ENCODE results near the gene ATP5F1D.

Gene ATP5F1D

GRCh38 chr19:1283917-1284292, 42.4 kb downstream of the ATP5F1D start:
- DNase-seq = no peak

DNA sequence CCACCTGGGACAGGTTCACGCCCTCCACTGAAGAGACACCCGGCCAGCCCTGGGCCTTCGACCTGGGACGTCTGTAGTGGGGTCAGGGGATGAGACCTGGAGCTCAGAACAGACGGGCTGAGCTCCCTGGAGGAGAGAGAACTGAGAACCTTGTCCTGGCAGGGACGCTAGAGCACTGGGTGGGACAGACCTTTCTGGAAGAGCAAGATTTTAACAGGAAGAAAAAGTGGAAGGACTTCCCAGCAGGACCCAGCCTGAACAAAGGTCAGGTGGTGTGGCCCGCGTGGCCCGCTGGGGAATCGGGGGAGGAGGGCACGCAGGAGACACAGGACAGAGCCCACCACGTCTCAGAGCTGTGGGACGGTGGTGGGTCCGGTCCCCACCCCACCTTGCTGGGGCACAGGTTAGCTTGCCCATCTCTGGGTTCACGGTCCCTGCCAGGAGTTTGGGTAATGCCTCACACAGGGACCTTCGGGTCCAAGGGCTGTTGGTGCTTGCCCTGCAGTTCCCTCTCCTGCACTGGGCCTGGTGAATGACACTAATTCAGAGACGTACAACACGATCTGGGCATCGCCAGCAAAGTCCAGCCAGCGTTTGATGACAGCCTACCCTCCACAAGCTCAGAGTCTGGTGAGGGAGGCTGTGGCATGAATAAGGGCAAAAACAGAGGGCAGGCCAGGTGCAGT, 42.9 kb downstream of the ATP5F1D start:
- DNase-seq = no peak

- no peak for DNase-seq
Measured at GRCh38 chr19:1284979-1285736, 43.6 kb downstream of the ATP5F1D start.

DNA sequence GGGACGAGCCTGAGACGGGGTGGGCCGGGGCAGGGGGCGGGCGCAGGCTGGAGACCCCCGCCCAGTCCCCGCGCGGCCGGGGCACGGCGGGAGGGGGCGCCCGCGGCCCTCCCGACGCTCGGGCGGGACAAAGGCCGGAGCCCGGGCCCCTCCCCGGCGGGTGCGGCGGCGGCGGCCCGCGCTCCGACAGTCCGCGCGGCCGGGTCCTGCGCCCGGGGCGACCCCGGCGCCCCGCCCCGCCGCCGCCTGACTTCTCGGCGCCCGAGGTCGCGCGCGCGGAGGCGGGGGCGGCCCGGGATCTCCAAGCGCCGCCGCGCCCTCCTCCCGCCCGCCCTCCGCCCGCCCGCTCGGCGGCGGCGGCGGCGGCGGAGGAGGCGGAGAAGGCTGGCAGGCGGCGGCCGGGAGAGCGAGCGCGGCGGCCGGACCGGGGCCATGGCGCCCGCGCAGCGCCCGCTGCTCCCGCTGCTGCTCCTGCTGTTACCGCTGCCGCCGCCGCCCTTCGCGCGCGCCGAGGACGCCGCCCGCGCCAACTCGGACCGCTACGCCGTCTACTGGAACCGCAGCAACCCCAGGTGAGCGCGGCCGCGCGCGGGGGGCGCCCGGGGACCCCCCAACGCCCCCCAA, 44.3 kb downstream of the ATP5F1D start, which contains the start of gene EFNA2:
EFNA2 (plus strand) TSS at position 137 of the 624 bp plus-strand sequence; CDS start at position 433, 296 bp downstream.
- no peak for DNase-seq

DNA sequence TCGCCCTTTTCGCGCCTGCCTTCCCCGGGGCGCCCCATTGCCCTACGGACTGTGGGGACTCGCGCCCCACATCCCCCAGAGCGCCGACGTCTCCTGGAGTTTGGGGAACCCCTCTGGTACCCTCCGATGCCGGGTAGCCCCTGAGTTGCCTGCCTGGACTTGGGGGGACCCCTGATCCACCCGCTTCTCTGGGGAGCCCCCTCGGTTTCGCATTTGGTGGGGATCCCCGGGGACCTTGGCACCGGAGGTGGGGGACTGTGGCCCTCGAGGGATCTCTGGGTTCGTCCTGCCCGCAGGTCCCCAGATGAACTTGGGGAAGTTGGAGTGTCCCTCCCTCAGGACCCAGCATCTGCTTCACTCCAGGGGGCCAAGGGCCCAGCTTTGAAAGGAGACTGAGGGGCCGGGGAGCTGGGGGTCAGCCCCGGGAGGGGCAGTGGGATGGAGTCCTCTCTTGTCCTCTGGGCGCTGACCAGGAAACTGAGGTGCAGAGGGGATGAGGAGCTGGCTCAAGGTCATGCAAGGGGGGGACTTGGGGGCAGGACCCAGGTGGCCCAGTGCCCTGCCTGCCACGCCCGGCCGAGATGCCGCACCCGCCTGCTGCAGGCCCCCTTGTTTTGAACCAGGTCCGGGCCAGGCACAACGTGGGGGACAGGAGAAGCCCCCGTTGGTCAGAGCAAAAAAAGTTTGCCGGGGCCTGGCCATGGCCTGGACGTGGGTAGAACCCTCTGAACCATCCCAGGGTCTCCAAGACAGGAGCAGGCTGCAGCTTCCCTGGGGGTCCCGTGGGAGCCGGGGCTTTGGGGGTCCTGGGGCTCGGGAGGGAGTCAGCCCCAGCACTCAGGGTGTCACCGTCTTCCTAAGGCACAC, 45.2 kb downstream of the ATP5F1D start:
- no peak for DNase-seq

DNA sequence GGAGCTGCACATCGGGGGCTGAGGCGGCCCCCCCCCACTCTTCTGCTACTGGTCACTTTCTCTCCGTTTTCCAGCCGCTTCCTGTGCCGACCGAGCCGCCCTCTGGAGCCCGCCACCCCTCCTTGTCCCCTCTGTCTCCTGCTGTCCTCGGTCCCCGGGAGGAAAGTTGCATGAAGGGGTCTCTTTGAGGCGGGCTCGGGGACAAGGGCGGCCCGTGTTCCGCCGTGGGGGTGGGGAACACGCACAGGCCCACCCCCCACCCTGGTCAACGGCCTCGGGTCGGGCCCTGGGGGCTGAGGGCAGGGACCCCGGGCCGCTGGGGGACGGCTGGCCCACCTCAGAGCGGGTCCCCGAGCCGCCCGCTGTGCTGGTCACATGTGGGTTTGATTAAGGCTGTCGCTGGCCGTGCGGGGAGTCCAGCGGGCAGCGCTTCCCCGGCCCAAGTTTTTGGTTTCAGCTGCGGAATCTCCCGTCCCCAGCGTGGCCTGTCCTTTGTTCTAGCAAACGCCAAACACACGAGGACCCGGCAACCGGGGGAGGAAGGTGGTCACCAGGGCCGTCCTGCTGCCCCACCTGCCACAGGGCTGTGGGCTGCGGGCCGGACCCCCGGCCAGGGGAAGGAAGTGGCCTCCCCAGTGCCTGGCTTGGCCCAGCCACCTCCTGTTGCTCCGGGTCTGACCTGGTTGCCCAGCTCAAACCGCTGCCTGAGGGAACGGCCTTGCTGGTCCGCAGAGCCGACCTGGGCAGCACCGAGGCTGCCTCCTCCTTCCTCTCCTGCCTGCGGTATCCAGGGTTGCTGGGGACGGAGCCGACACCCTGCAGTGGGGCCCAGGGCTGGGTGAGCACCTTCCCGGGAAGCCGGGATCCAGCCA, 46.0 kb downstream of the ATP5F1D start:
- DNase-seq = no peak

GRCh38 chr19:1288226-1288612, 46.7 kb downstream of the ATP5F1D start:
- no peak for DNase-seq

GRCh38 chr19:1288833-1289685, 47.5 kb downstream of the ATP5F1D start:
- no peak for DNase-seq

- no peak for DNase-seq
Measured at GRCh38 chr19:1289686-1290025, 48.1 kb downstream of the ATP5F1D start.

GRCh38 chr19:1290196-1290702, 48.7 kb downstream of the ATP5F1D start:
- DNase-seq = no peak

DNA sequence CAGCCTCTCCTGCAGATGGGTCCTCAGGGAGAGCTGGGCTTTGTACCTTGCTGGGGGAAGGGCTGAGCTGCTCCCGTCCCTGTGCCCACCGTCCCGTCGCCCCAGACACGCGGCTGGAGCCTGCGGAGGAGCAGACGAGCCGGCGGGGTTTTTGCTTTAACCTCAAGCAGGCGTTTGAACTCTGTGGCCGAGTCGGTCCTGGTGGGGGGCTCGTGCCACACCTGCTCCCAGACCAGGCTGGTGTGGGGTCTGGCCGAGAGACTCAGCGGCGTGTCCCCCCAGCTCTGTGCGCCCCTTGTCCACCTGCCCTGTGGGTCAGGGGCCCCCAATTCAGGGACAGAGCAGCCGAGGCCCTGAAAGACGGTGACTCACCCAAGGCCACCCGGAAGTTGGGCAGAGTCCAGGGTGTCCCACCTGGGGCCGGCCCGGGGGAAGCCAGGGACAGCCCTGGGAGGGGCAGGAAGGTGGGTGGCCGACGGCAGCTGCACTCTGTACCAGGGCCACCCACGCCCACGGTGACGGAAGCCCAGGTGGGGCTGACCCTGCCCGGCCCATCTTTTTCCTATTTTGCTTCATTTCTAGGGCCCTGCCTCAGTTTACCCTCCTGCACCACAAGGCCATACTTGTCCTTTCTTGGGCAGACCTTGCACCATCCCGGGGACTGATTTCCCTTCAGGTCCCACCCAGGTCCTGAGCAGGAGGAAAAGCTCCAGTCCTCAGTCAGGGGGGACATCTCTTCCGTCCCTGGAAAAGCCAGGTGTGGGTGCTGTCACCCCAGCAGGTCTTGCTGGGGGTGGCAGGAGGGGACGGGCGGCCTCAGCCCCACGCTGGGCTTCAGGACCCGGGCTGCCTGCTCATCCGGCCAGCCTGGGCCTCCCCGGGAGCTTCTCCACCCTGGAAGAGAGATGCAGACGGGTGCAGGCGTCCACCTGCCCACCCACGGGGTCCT, 49.4 kb downstream of the ATP5F1D start:
- no peak for DNase-seq

GRCh38 chr19:1291761-1292418, 50.3 kb downstream of the ATP5F1D start:
- no peak for DNase-seq

GRCh38 chr19:1292419-1293151, 51.0 kb downstream of the ATP5F1D start:
- DNase-seq = no peak

DNA sequence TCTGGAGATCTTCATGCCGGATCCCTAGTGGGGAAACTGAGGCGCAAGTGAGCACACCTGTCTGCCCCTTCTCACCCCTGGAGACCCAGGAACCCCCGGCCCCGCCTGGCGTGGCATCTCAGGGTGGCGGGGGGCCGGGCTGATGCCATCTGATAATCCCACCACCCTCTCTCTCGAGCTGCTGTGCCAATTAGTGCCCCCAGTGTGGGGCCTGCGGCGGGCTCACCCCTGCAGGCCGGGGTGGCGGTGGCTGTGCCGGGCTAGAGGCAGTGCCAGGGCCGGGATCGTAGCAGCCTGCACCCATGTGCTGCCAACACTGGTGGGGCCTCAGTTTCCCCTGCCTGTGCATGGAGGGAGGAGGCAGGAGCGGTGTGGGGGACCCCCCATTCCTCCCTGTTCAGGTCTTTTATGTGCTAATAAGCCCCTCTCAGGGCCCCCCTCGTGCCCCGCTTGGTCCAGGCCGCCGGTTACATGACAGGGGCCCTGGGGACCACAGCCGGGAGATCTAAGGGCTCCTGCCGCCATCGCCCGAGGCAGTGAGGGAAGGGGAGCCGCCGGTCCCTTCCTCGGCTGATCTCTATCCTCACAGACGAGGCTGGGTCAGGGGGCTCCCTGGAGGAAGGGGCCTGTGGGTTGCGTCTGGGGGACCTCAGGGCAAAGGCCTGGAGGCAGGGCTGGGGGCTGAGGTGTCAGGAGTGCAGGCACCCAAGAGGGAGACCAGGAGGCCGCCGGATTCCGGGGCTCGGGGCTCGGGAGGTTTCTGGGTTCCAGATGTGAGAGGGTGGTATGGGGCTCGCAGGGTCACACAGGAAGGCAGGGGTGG, 52.4 kb downstream of the ATP5F1D start:
- DNase-seq = no peak
